Activated CD8-positive, alpha-beta T cell treated with anti-CD3 and anti-CD28 coated beads, Interleukin-2, amount 10 ng/mL, durations not matched to agents 7 days and 5 days (primary cell): ENCODE data around the gene MEFV. TPM values are rescaled to one million over a fixed set of nuclear protein-coding genes. Genes with fewer than 3 reads are reported as not detected.
"Not testable (repeated sequence)": the region's sequence is repeated elsewhere in the genome, so short reads cannot be mapped to it uniquely, and the experiment has no call there.

Source experiments
- ATAC-seq: fragments of 150-1000 bp; cut with Tn5 transposase; one replicate; pipeline ENCODE4 v1.10.0; 2021; ENCODE audit warnings: moderate library complexity
- CTCF ChIA-PET: fragments of 350-600 bp; sonication (Branson Sonifier 250); formaldehyde crosslinking; loops from one replicate; lab custom pipeline; 2021; ENCODE audit warnings: antibody characterized with exemption; lab: Charles Lee
- POLR2A ChIA-PET: fragments of 350-600 bp; sonication (Branson Sonifier 250); formaldehyde crosslinking; loops from one replicate; lab custom pipeline; 2021; ENCODE audit warnings: antibody characterized with exemption; lab: Charles Lee
- DNase-seq: peaks from one replicate; pipeline ENCODE4 v3.0.0-alpha.2; 2020
- H3K27ac Mint-ChIP-seq: one replicate; pipeline ENCODE4 v1.8.0; 2021; ENCODE audit warnings: mild to moderate bottlenecking, mixed read lengths
- H3K27me3 Mint-ChIP-seq: one replicate; pipeline ENCODE4 v1.8.0; 2021; ENCODE audit warnings: low read depth, mixed read lengths
- H3K36me3 Mint-ChIP-seq: one replicate; pipeline ENCODE4 v1.8.0; 2021; ENCODE audit warnings: low read depth, mixed read lengths
- H3K4me1 Mint-ChIP-seq: one replicate; pipeline ENCODE4 v1.8.0; 2021; ENCODE audit warnings: low read depth, mixed read lengths
- H3K4me3 Mint-ChIP-seq: one replicate; pipeline ENCODE4 v1.8.0; 2021; ENCODE audit warnings: mild to moderate bottlenecking, mixed read lengths
- H3K9me3 Mint-ChIP-seq: one replicate; pipeline ENCODE4 v1.8.0; 2022; ENCODE audit warnings: mixed read lengths; ENCODE audit not compliant: insufficient read depth
- total RNA-seq, 2 experiments: library from RNA; stranded (reverse); gene quantifications; one replicate each; pipeline ENCODE4 v1.2.3, GENCODE V29; 2021

Gene MEFV
- total RNA-seq, 2 experiments from 2014 or later: 0.13 to 0.21 TPM

DNA sequence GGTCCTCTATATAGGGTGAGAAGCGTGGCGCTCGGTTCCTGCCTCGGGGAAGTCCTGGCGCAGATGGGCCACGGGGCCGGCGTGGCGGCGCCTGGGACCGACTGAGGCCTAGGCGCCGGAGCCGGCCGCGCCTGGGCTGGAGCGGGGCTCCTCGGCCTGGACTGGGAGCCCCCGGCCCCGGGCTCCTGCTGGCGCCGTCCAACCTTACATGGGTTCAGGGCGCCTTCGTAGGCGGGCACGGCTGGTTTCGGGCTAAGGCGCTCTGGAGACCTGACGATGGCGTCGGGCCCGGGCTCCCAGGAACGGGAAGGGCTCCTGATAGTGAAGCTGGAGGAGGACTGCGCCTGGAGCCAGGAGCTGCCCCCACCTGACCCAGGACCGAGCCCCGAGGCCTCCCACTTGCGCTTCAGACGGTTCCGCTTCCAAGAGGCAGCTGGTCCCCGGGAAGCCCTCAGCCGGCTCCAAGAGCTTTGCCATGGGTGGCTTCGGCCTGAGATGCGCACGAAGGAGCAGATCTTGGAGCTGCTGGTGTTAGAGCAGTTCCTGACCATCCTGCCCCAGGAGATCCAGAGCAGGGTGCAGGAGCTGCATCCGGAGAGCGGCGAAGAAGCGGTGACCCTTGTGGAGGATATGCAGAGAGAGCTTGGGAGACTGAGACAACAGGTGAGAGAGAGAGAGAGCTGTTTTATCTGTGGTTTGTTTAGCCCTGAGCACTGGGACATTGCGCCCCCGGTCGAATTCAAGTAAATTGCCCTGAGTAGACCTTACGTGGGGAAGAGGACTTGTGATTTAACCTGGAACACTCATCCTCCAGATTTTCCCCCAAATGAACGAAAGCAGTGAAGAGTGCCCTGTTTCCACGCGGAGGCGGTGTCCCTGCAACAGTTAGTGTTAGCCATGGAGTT, 27.4 kb upstream of the MEFV start:
- Mint-ChIP-seq H3K4me3 (peak overlapping the region; percentile 88), H3K4me1 (peaks cover 40% of the 10 kb centered on the region), H3K27me3 (no peaks in the 10 kb centered on the region), H3K36me3 (peaks cover 50% of the 10 kb centered on the region), H3K27ac (peak overlapping the region; percentile 97), H3K9me3 (peaks cover 17% of the 10 kb centered on the region)
- POLR2A ChIA-PET: interaction anchor here (0.6 to 3.4 kb wide), 21 partner anchors 9 to 684 kb away, joined by 3 to 24 read pairs (median 5); partner anchors contain the start of genes CLUAP1, NAA60, OR1F1 and ZNF174
- CTCF ChIA-PET: interaction anchor here (0.8 to 2.4 kb wide), 8 partner anchors 17 to 160 kb away, joined by 3 to 12 read pairs (median 4); partner anchors contain the start of genes NAA60, TIGD7, ZNF597 and ZNF75A
- no peak for ATAC-seq
- DNase-seq: no peak

DNA sequence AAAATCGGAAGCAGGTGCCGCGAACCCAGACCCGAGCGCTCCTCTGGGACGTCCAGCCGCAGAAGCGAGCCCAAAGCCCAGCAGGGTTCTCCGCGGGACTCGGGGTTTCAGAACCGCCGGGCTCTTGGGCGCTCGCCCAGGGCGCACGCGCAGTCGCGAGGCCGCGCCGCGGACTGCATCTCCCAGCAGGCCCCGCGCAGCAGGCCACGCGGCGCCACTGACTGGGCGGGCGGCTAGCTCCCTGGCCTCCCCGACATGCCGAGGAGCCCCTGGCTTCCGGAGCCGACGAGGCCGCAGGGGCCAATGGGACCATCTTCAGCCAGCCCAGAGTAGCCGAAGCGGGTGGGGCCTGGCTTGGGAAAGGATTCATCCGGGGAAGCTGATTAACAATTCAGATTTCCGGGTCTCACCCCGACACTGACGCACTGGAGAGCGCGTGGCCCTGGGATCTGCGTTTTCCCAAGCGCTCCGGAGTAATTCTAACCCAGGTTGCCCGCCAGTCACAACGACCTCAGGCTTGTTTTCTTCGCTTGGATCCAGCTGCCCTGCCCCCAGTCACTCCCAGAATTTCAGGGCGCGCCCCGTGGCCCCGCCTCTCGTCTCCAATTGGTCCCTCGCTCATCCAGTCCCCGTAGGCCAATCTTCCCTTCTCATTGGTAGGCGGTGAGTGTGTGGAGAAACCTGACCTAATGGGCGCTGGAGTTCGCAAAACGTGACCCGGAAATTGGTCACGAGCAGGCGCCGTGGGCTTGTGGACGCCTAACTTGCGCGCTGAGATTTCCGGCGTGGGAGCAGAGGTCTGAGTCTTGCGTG, 26.5 kb upstream of the MEFV start, which contains the start of gene ZNF263:
Gene ZNF263, plus strand, starts transcription at position 762 of the 813 bp plus-strand sequence. CDS start 328 bp downstream, outside the sequence.
- peaks cover 17% of the 10 kb centered on the region for H3K9me3 Mint-ChIP-seq
- peaks cover 41% of the 10 kb centered on the region for H3K36me3 Mint-ChIP-seq
- H3K27me3 Mint-ChIP-seq: no peaks in the 10 kb centered on the region
- ChIA-PET CTCF (interaction anchor here (0.9 to 2.4 kb wide), 10 partner anchors 16 to 255 kb away, joined by 3 to 12 read pairs (median 4); partner anchors contain the start of genes TIGD7 and ZNF75A), POLR2A (interaction anchor here (0.7 to 3.4 kb wide), 27 partner anchors 10 to 434 kb away, joined by 3 to 24 read pairs (median 4); partner anchors contain the start of genes CLUAP1, NAA60, OR1F1 and TRAP1)
- ATAC-seq (peak; percentile 90), DNase-seq (peak; percentile 95)
- peak within 1 kb of the TSS; percentile 97 for H3K27ac Mint-ChIP-seq
- H3K4me3 Mint-ChIP-seq: peak within 1 kb of the TSS; percentile 88
- peaks cover 40% of the 10 kb centered on the region for H3K4me1 Mint-ChIP-seq

DNA sequence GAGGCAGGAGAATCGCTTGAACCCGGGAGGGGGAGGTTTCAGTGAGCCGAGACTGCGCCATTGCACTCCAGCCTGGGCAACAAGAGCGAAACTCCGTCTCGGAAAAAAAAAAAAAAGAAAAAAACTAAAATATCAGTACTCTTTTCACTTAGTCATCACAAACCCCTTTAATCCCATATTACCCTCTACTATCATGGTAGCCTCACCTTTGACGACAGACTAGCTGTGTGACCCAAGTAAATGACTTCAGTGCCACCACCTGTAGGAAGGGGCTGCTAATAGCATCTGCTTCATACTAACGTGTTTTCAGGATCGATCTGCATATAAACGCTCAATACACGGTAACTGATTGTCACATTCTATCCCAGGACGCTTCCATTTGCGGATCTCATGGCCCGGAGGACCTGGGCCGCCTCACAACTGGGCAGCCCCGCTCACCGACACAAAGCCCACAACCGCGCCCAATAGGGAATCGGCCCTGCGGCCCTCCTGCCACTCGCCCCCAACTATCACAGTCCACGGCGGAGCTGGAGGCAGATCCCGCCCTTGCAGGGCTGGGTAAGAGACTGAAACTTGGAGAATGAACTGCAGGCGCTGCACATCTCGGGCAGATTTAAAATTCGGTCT, 25.8 kb upstream of the MEFV start:
- peak overlapping the region; percentile 88 for H3K4me3 Mint-ChIP-seq
- peaks cover 40% of the 10 kb centered on the region for H3K4me1 Mint-ChIP-seq
- peaks cover 10% of the 10 kb centered on the region for H3K9me3 Mint-ChIP-seq
- no peak for DNase-seq
- peak overlapping the region; percentile 97 for H3K27ac Mint-ChIP-seq
- peaks cover 4% of the 10 kb centered on the region for H3K27me3 Mint-ChIP-seq
- peaks cover 34% of the 10 kb centered on the region for H3K36me3 Mint-ChIP-seq
- ATAC-seq: peak; percentile 40
- ChIA-PET POLR2A (interaction anchor here (0.7 to 3.4 kb wide), 25 partner anchors 9 to 435 kb away, joined by 3 to 24 read pairs (median 4); partner anchors contain the start of genes CLUAP1, NAA60, OR1F1 and TRAP1), CTCF (interaction anchor here (0.9 to 2.4 kb wide), 9 partner anchors 15 to 254 kb away, joined by 3 to 12 read pairs (median 4); no protein-coding TSS in a partner anchor)

GRCh38 chr16:3281222-3281820, 24.9 kb upstream of the MEFV start:
- Mint-ChIP-seq H3K9me3 (peaks cover 2% of the 10 kb centered on the region), H3K4me3 (peak overlapping the region; percentile 52), H3K4me1 (peaks cover 37% of the 10 kb centered on the region), H3K27ac (peak overlapping the region; percentile 25), H3K27me3 (peaks cover 12% of the 10 kb centered on the region), H3K36me3 (peaks cover 25% of the 10 kb centered on the region)
- CTCF ChIA-PET: interaction anchor here (1.4 kb wide), 1 partner anchor 14 kb away, joined by 3 read pairs; no protein-coding TSS in a partner anchor
- POLR2A ChIA-PET: no interaction called here
- no peak for DNase-seq
- no peak for ATAC-seq

DNA sequence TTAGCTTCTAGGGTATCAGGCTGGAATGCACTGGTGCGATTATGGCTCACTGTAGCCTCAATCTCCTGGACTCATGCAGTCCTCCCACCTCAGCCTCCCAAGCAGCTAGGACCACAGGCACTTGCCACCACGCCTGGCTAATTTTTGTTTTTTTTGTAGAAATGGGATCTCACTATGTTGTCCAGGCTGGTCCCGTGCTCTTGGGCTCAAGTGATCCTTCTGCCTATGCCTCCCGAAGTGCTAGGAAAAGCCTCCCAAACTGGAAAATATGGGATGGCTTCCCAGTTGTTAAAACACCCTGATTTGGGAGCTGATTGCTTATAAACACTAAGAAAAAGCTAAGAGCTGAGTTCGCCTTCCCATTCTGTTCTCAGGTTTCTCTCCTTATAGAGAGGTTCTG, 20.2 kb upstream of the MEFV start:
- ATAC-seq (no peak), DNase-seq (no peak)
- Mint-ChIP-seq H3K9me3 (peaks cover 2% of the 10 kb centered on the region), H3K27me3 (peaks cover 15% of the 10 kb centered on the region), H3K36me3 (no peaks in the 10 kb centered on the region), H3K4me3 (no peak overlapping the region), H3K27ac (no peak overlapping the region), H3K4me1 (peaks cover 6% of the 10 kb centered on the region)
- ChIA-PET CTCF (interaction anchor here (0.9 to 1.5 kb wide), 2 partner anchors 10 to 14 kb away, joined by 3 to 13 read pairs; no protein-coding TSS in a partner anchor), POLR2A (interaction anchor here (0.7 to 1.1 kb wide), 3 partner anchors 12 to 1236 kb away, joined by 3 to 4 read pairs (median 3); no protein-coding TSS in a partner anchor)

GRCh38 chr16:3274947-3275346, 18.5 kb upstream of the MEFV start:
- ChIA-PET POLR2A (no interaction called here), CTCF (no interaction called here)
- H3K4me1 Mint-ChIP-seq: peaks cover 2% of the 10 kb centered on the region
- peaks cover 2% of the 10 kb centered on the region for H3K9me3 Mint-ChIP-seq
- H3K27ac Mint-ChIP-seq: no peak overlapping the region
- ATAC-seq: no peak
- peaks cover 15% of the 10 kb centered on the region for H3K27me3 Mint-ChIP-seq
- H3K36me3 Mint-ChIP-seq: no peaks in the 10 kb centered on the region
- H3K4me3 Mint-ChIP-seq: no peak overlapping the region
- no peak for DNase-seq

- Mint-ChIP-seq H3K4me1 (peaks cover 2% of the 10 kb centered on the region), H3K36me3 (no peaks in the 10 kb centered on the region), H3K9me3 (peaks cover 2% of the 10 kb centered on the region), H3K27me3 (peaks cover 15% of the 10 kb centered on the region), H3K27ac (no peak overlapping the region), H3K4me3 (no peak overlapping the region)
- CTCF ChIA-PET: no interaction called here
- DNase-seq (no peak), ATAC-seq (no peak)
- POLR2A ChIA-PET: interaction anchor here (2.3 kb wide), 1 partner anchor 8 kb away, joined by 5 read pairs; the partner anchor contains the start of gene ZNF263
Observed at GRCh38 chr16:3274490-3274889, 18.1 kb upstream of the MEFV start.

DNA sequence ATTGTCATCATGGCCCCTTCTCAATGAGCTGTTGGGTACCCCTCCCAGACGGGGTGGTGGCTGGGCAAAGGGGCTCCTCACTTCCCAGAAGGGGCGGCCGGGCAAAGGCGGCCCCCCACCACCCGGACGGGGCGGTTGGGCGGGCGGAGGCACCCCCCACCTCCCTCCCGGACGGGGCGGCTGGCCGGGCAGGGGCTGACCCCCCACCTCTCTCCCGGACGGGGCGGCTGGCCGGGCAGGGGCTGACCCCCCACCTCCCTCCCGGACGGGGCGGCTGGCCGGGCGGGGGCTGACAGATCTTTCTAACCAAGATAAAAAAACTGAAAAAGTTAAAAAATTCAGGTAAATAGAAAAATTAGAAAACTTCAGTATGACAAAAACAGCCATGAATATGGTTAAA, 14.8 kb upstream of the MEFV start:
- peaks cover 17% of the 10 kb centered on the region for H3K36me3 Mint-ChIP-seq
- H3K4me3 Mint-ChIP-seq, CTCF ChIA-PET, ATAC-seq, DNase-seq, H3K27me3 Mint-ChIP-seq, H3K27ac Mint-ChIP-seq, H3K9me3 Mint-ChIP-seq, H3K4me1 Mint-ChIP-seq, POLR2A ChIA-PET: not testable (repeated sequence)

- H3K27me3 Mint-ChIP-seq, ATAC-seq, H3K9me3 Mint-ChIP-seq, POLR2A ChIA-PET, DNase-seq, H3K4me3 Mint-ChIP-seq, CTCF ChIA-PET, H3K27ac Mint-ChIP-seq, H3K4me1 Mint-ChIP-seq: not testable (repeated sequence)
- H3K36me3 Mint-ChIP-seq: peaks cover 19% of the 10 kb centered on the region
Observed at GRCh38 chr16:3270718-3271117, 14.3 kb upstream of the MEFV start.

- CTCF ChIA-PET: interaction anchor here (2.2 kb wide), 1 partner anchor 36 kb away, joined by 6 read pairs; the partner anchor contains the start of genes TIGD7 and ZNF75A
- no peak overlapping the region for H3K27ac Mint-ChIP-seq
- ATAC-seq (no peak), DNase-seq (no peak)
- no peaks in the 10 kb centered on the region for H3K27me3 Mint-ChIP-seq
- H3K4me1 Mint-ChIP-seq: peaks cover 25% of the 10 kb centered on the region
- peaks cover 7% of the 10 kb centered on the region for H3K9me3 Mint-ChIP-seq
- H3K36me3 Mint-ChIP-seq: peaks cover 25% of the 10 kb centered on the region
- POLR2A ChIA-PET: interaction anchor here (0.8 kb wide), 1 partner anchor 11 kb away, joined by 3 read pairs; no protein-coding TSS in a partner anchor
- H3K4me3 Mint-ChIP-seq: no peak overlapping the region
Observed at GRCh38 chr16:3268294-3268693, 11.9 kb upstream of the MEFV start.
